ENCODE results near the gene DZANK1.
A peak's percentile ranks its signal among the peaks of the same experiment; 100 is the strongest.
"Not testable (repeated sequence)": the region's sequence is repeated elsewhere in the genome, so short reads cannot be mapped to it uniquely, and the experiment has no call there.

The DZANK1 gene

DNA sequence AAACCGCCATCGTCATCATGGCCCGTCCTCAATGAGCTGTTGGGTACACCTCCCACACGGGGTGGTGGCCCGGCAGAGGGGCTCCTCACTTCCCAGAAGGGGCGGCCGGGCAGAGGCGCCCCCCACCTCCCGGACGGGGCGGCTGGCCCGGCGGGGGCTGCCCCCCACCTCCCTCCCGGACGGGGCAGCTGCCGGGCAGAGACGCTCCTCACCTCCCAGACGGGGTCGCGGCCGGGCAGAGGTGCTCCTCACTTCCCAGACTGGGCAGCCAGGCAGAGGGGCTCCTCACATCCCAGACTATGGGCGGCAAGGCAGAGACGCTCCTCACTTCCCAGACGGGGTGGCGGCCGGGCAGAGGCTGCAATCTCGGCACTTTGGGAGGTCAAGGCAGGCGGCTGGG lies 91.3 kb downstream of the DZANK1 start:
- not testable (repeated sequence) for DNase-seq (ENCODE audit: low spot score)

- DNase-seq (ENCODE audit: low spot score), result no peak
Measured at GRCh38 chr20:18372296-18372695, 94.5 kb downstream of the DZANK1 start.

- DNase-seq (ENCODE audit: low spot score), result no peak
Measured at GRCh38 chr20:18364768-18365167, 102.1 kb downstream of the DZANK1 start.

- DNase-seq (ENCODE audit: low spot score), result no peak
Measured at GRCh38 chr20:18363708-18364107, 103.1 kb downstream of the DZANK1 start.

GRCh38 chr20:18362916-18363315 lies 103.9 kb downstream of the DZANK1 start:
- DNase-seq (ENCODE audit: low spot score), result no peak

DNA sequence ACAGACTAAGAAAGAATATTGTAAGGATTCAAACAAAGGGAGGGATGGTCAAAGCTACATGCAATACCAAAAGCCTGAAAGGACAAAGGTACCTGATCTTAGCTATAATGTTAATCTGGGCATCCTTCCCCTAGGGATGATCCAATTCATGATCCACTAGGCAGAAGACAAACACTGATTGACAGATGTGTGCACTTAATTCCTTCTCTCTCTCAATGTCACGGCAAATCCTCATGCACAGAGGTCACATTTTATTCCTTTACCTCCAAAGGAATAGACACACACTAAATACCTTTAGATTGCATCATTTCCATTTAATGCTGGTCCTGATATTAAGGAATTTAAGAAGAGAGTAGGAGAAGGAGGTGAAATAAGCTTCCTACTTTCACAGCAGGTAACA lies 105.2 kb downstream of the DZANK1 start:
- DNase-seq (ENCODE audit: low spot score), result no peak

GRCh38 chr20:18360635-18361034 lies 106.2 kb downstream of the DZANK1 start:
- peak; percentile 57 for DNase-seq (ENCODE audit: low spot score)

DNA sequence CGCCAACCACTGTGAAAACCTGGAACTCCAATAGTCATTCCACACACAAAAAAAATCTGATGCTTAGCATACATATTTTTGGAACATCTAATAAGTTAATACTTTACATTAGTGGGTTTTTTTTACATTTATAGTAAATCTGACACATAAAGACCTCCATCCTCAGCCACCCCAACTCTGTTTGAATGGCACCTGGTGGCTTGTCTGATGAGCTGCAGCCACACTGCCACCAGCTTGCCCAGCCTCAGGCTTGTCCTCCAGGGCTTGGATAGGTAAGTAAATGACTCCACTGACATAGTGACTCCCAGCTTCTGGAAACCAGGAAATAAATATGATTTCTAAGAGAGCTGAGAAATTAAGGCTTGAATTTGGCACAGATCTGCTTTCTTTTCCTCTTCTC lies 107.0 kb downstream of the DZANK1 start:
- DNase-seq (ENCODE audit: low spot score), result no peak

GRCh38 chr20:18349749-18350148 lies 117.1 kb downstream of the DZANK1 start:
- not testable (repeated sequence) for DNase-seq (ENCODE audit: low spot score)
